RWPE2 (cell line): ENCODE results near the gene PHLDB1.

Experiments
- ATAC-seq: fragments of 200-7000 bp; cut with Tn5 transposase; 3 replicates; pipeline ENCODE4 v1.9.1; 2021; ENCODE audit warnings: low read depth
- DNase-seq: peaks from one replicate; pipeline ENCODE4 v3.0.0-alpha.2; 2020; ENCODE audit warnings: low spot score
- H3K27ac ChIP-seq: fragments of 450-650 bp; 2 replicates; pipeline ENCODE4 v1.5.1; 2017; ENCODE audit warnings: mild to moderate bottlenecking; ENCODE audit not compliant: poor library complexity, severe bottlenecking
- H3K27me3 ChIP-seq: fragments of 250-450 bp; sonication (Bioruptor Pico); 2 replicates; pipeline ENCODE4 v1.5.1; 2021; ENCODE audit warnings: mild to moderate bottlenecking, moderate library complexity; ENCODE audit not compliant: insufficient read depth, poor library complexity, severe bottlenecking
- H3K36me3 ChIP-seq: fragments of 250-450 bp; sonication (Bioruptor Pico); 2 replicates; pipeline ENCODE4 v1.5.1; 2020; ENCODE audit warnings: low read depth, mild to moderate bottlenecking, moderate library complexity
- H3K4me1 ChIP-seq: fragments of 250-450 bp; sonication (Bioruptor Pico); 2 replicates; pipeline ENCODE4 v1.5.1; 2021; ENCODE audit warnings: mild to moderate bottlenecking, moderate library complexity; ENCODE audit not compliant: insufficient read depth, poor library complexity, severe bottlenecking
- H3K4me3 ChIP-seq: fragments of 250-450 bp; sonication (Bioruptor Pico); 2 replicates; pipeline ENCODE4 v1.5.1; 2021; ENCODE audit warnings: mild to moderate bottlenecking, moderate library complexity; ENCODE audit not compliant: severe bottlenecking
- H3K9me3 ChIP-seq: fragments of 250-450 bp; sonication (Bioruptor Pico); 2 replicates; pipeline ENCODE4 v1.5.1; 2021; ENCODE audit warnings: mild to moderate bottlenecking, moderate library complexity; ENCODE audit not compliant: severe bottlenecking
- CTCF ChIP-seq: fragments of 450-650 bp; IDR thresholded peaks from one replicate; pipeline ENCODE4 v1.5.1; 2017; ENCODE audit warnings: mild to moderate bottlenecking, moderate library complexity; ENCODE audit not compliant: poor library complexity, severe bottlenecking

Gene PHLDB1

GRCh38 chr11:118622376-118623268 lies 15.2 kb downstream of the PHLDB1 start:
- TF ChIP-seq CTCF = no peak
- no peaks in the 10 kb centered on the region for H3K27me3 ChIP-seq
- peaks cover 33% of the 10 kb centered on the region for H3K36me3 ChIP-seq
- no peaks in the 10 kb centered on the region for H3K9me3 ChIP-seq
- peak overlapping the region; percentile 66 for H3K4me3 ChIP-seq
- peak; percentile 96 for DNase-seq
- H3K27ac ChIP-seq = peak overlapping the region; percentile 99
- peaks cover 58% of the 10 kb centered on the region for H3K4me1 ChIP-seq
- peak; percentile 67 for ATAC-seq

GRCh38 chr11:118623269-118623655 lies 15.8 kb downstream of the PHLDB1 start:
- H3K27me3 ChIP-seq = no peaks in the 10 kb centered on the region
- peaks cover 40% of the 10 kb centered on the region for H3K36me3 ChIP-seq
- H3K4me1 ChIP-seq = peaks cover 51% of the 10 kb centered on the region
- peak overlapping the region; percentile 99 for H3K27ac ChIP-seq
- ATAC-seq = peak; percentile 57
- DNase-seq = peak; percentile 98
- no peaks in the 10 kb centered on the region for H3K9me3 ChIP-seq
- peak overlapping the region; percentile 66 for H3K4me3 ChIP-seq
- no peak for TF ChIP-seq CTCF

- no peaks in the 10 kb centered on the region for H3K27me3 ChIP-seq
- DNase-seq (no peak), ATAC-seq (no peak)
- H3K4me3 ChIP-seq = no peak overlapping the region
- H3K36me3 ChIP-seq = peaks cover 53% of the 10 kb centered on the region
- H3K27ac ChIP-seq = peak overlapping the region; percentile 99
- no peaks in the 10 kb centered on the region for H3K9me3 ChIP-seq
- TF ChIP-seq CTCF = no peak
- H3K4me1 ChIP-seq = peaks cover 37% of the 10 kb centered on the region
Observed at GRCh38 chr11:118625036-118625690, 17.7 kb downstream of the PHLDB1 start.

- DNase-seq (no peak), ATAC-seq (no peak)
- Histone ChIP-seq H3K4me3 (no peak overlapping the region), H3K27me3 (no peaks in the 10 kb centered on the region), H3K4me1 (peaks cover 29% of the 10 kb centered on the region), H3K9me3 (no peaks in the 10 kb centered on the region), H3K27ac (peak overlapping the region; percentile 99), H3K36me3 (peaks cover 57% of the 10 kb centered on the region)
- no peak for TF ChIP-seq CTCF
Observed at GRCh38 chr11:118625976-118626375, 18.6 kb downstream of the PHLDB1 start.
